Neural cell (in vitro differentiated cells): ENCODE data around the gene ADORA2B. TPM values are rescaled to one million over a fixed set of nuclear protein-coding genes. Genes with fewer than 3 reads are reported as not detected.

ENCODE experiments used
- H2AFZ ChIP-seq: fragments of 200-600, 300-800 bp; sonication (generic), shearing (Covaris generic); 2 replicates; pipeline ENCODE4 v1.6.0; 2014; ENCODE audit warnings: low read depth, mild to moderate bottlenecking, antibody characterized with exemption, low read length, moderate library complexity
- H3F3A ChIP-seq: fragments of 200-600 bp; shearing (Covaris generic); 2 replicates; pipeline ENCODE4 v1.6.1; 2016; ENCODE audit warnings: mild to moderate bottlenecking, moderate library complexity, mixed read lengths, antibody characterized with exemption, low read length; ENCODE audit not compliant: insufficient read depth, poor library complexity, severe bottlenecking
- H3K27ac ChIP-seq: fragments of 200-600, 300-800 bp; sonication (generic), shearing (Covaris generic); 2 replicates; pipeline ENCODE4 v1.5.1; 2014; ENCODE audit warnings: mild to moderate bottlenecking, low read length, moderate library complexity
- H3K27me3 ChIP-seq: fragments of 300-800, 200-600 bp; sonication (generic), shearing (Covaris generic); 2 replicates; pipeline ENCODE4 v1.6.0; 2014; ENCODE audit warnings: mild to moderate bottlenecking, low read depth, low read length, moderate library complexity; ENCODE audit not compliant: insufficient read depth
- H3K36me3 ChIP-seq: fragments of 300-800, 200-600 bp; sonication (generic), shearing (Covaris generic); 2 replicates; pipeline ENCODE4 v1.5.1; 2014; ENCODE audit warnings: mild to moderate bottlenecking, antibody characterized with exemption, low read length, moderate library complexity; ENCODE audit not compliant: insufficient read depth
- H3K4me2 ChIP-seq: fragments of 300-800, 200-600 bp; sonication (generic), shearing (Covaris generic); 2 replicates; pipeline ENCODE4 v1.6.0; 2014; ENCODE audit warnings: mild to moderate bottlenecking, low read length
- H3K4me3 ChIP-seq: fragments of 300-800, 200-600 bp; sonication (generic), shearing (Covaris generic); 2 replicates; pipeline ENCODE4 v1.5.1; 2014; ENCODE audit warnings: mild to moderate bottlenecking, low read length, moderate library complexity
- H3K79me2 ChIP-seq: fragments of 200-600 bp; shearing (Covaris generic); replicated peaks from 2 replicates; pipeline ENCODE4 v1.6.0; 2014; ENCODE audit warnings: mild to moderate bottlenecking, low read length, moderate library complexity; ENCODE audit not compliant: insufficient read depth
- H3K9ac ChIP-seq: fragments of 300-800, 200-600 bp; sonication (generic), shearing (Covaris generic); 2 replicates; pipeline ENCODE4 v1.6.1; 2016; ENCODE audit warnings: mild to moderate bottlenecking, low read length, mixed read lengths
- H3K9me2 ChIP-seq: fragments of 200-600 bp; shearing (Covaris generic); 2 replicates; pipeline ENCODE4 v1.6.1; 2016; ENCODE audit warnings: mild to moderate bottlenecking, low read length, mixed read lengths; ENCODE audit not compliant: insufficient read depth
- H3K9me3 ChIP-seq: fragments of 200-600, 300-800 bp; sonication (generic), shearing (Covaris generic); 2 replicates; pipeline ENCODE4 v1.6.1; 2016; ENCODE audit warnings: mild to moderate bottlenecking, mixed run types, low read length, moderate library complexity, mixed read lengths
- H4K20me1 ChIP-seq: fragments of 200-600 bp; shearing (Covaris generic); 2 replicates; pipeline ENCODE4 v1.6.1; 2016; ENCODE audit warnings: mild to moderate bottlenecking, mixed run types; ENCODE audit not compliant: insufficient read depth
- CTCF ChIP-seq: fragments of 450-650 bp; IDR thresholded peaks from 2 replicates; pipeline ENCODE4 v1.5.1; 2014; ENCODE audit warnings: antibody characterized with exemption, mild to moderate bottlenecking, moderate library complexity; ENCODE audit not compliant: poor library complexity, severe bottlenecking
- EP300 ChIP-seq: fragments of 450-650 bp; conservative IDR thresholded peaks from 2 replicates; pipeline ENCODE4 v1.6.1; 2014; ENCODE audit warnings: antibody characterized with exemption, mild to moderate bottlenecking, moderate library complexity; ENCODE audit not compliant: poor library complexity, severe bottlenecking
- EZH2 ChIP-seq: fragments of 200-600, 300-800 bp; shearing (Covaris generic), sonication (generic); IDR thresholded peaks from 2 replicates; pipeline ENCODE4 v1.6.1; 2014; ENCODE audit warnings: antibody characterized with exemption, low read length, borderline replicate concordance, mild to moderate bottlenecking; ENCODE audit not compliant: insufficient read depth, poor library complexity, severe bottlenecking
- MXI1 ChIP-seq: fragments of 450-650 bp; conservative IDR thresholded peaks from 2 replicates; pipeline ENCODE4 v1.6.1; 2014; ENCODE audit warnings: antibody characterized with exemption, mild to moderate bottlenecking; ENCODE audit not compliant: poor library complexity, severe bottlenecking
- POLR2AphosphoS5 ChIP-seq: IDR thresholded peaks from 2 replicates; pipeline ENCODE4 v1.6.1; 2012
- RAD21 ChIP-seq: fragments of 450-650 bp; conservative IDR thresholded peaks from 2 replicates; pipeline ENCODE4 v1.6.1; 2014; ENCODE audit warnings: antibody characterized with exemption, mild to moderate bottlenecking, moderate library complexity
- REST ChIP-seq: IDR thresholded peaks from 2 replicates; pipeline ENCODE4 v1.6.1; 2012; ENCODE audit warnings: borderline replicate concordance
- SMC3 ChIP-seq: fragments of 450-650 bp; conservative IDR thresholded peaks from 2 replicates; pipeline ENCODE4 v1.6.1; 2014; ENCODE audit warnings: antibody characterized with exemption, mild to moderate bottlenecking, moderate library complexity; ENCODE audit not compliant: poor library complexity
- TAF1 ChIP-seq: IDR thresholded peaks from 2 replicates; pipeline ENCODE4 v1.6.1; 2012; ENCODE audit warnings: low read depth
- polyA plus RNA-seq: library from polyadenylated mRNA; depleted of rRNA; stranded (reverse); fragments of >200 nt; gene quantifications from 2 replicates; pipeline ENCODE4 v1.2.3, GENCODE V29; 2014

ADORA2B gene
- polyA plus RNA-seq, 1 donor from 2014 or later: 0.78 TPM

GRCh38 chr17:15918261-15918660 is 26.7 kb upstream of the ADORA2B start:
- Histone ChIP-seq H3K9me2 (no peaks in the 10 kb centered on the region), H3K9me3 (no peaks in the 10 kb centered on the region), H3K79me2 (no peaks in the 10 kb centered on the region), H3K27me3 (peaks cover 9% of the 10 kb centered on the region), H3F3A (no peaks in the 10 kb centered on the region), H3K4me3 (no peak overlapping the region), H4K20me1 (no peaks in the 10 kb centered on the region), H3K27ac (no peak overlapping the region), H3K4me2 (no peak overlapping the region), H3K36me3 (no peaks in the 10 kb centered on the region), H2AFZ (no peak overlapping the region), H3K9ac (no peak overlapping the region)
- no peak for TF ChIP-seq POLR2AphosphoS5
- TF ChIP-seq SMC3: no peak
- TF ChIP-seq RAD21: no peak
- no peak for TF ChIP-seq TAF1
- no peak for TF ChIP-seq CTCF
- TF ChIP-seq EP300: no peak
- TF ChIP-seq EZH2: no peak
- TF ChIP-seq REST: no peak
- TF ChIP-seq MXI1: no peak

- no peaks in the 10 kb centered on the region for H3F3A ChIP-seq
- TF ChIP-seq EZH2: no peak
- no peak for TF ChIP-seq CTCF
- no peak for TF ChIP-seq RAD21
- TF ChIP-seq SMC3: no peak
- no peak for TF ChIP-seq POLR2AphosphoS5
- no peak for TF ChIP-seq REST
- no peak for TF ChIP-seq TAF1
- no peak for TF ChIP-seq MXI1
- TF ChIP-seq EP300: no peak
These were observed 26.2 kb upstream of the ADORA2B start for GRCh38 chr17:15918661-15919259.

More at GRCh38 chr17:15918661-15919259, 26.2 kb upstream of the ADORA2B start:
- Histone ChIP-seq H4K20me1 (no peaks in the 10 kb centered on the region), H3K36me3 (no peaks in the 10 kb centered on the region), H3K27ac (no peak overlapping the region), H3K4me2 (no peak overlapping the region), H3K9ac (no peak overlapping the region), H2AFZ (no peak overlapping the region), H3K27me3 (peaks cover 9% of the 10 kb centered on the region), H3K79me2 (no peaks in the 10 kb centered on the region), H3K9me2 (no peaks in the 10 kb centered on the region), H3K4me3 (no peak overlapping the region), H3K9me3 (no peaks in the 10 kb centered on the region)
